Uterus (tissue), 2 donors: ENCODE results near the gene TOMM5.

Source experiments
- CTCF ChIP-seq, 4 experiments: fragments of 200-600 bp in 2 of 4; fragments of 450-650 bp in 2 of 4; sonication (generic) in 2 of 4; IDR thresholded peaks; one replicate each; pipeline ENCODE4 v1.5.1; 2016 to 2019; ENCODE audit warnings: antibody characterized with exemption in 4 of 4, mild to moderate bottlenecking in 2 of 4, moderate library complexity in 1 of 4
- POLR2A ChIP-seq, 2 donors: fragments of 450-650 bp; IDR thresholded peaks; one replicate each; pipeline ENCODE4 v1.6.1; 2016; ENCODE audit warnings: antibody characterized with exemption in 2 of 2, mild to moderate bottlenecking in 1 of 2, moderate library complexity in 1 of 2

GRCh38 chr9:37632479-37632878, 40.1 kb upstream of the TOMM5 start:
- TF ChIP-seq CTCF (IDR thresholded peaks at IDR 0.05) (no peak), POLR2A (IDR thresholded peaks at IDR 0.05) (no peak)
